ENCODE measurements around the gene PBX1.
"Not testable (repeated sequence)": the region's sequence is repeated elsewhere in the genome, so short reads cannot be mapped to it uniquely, and the experiment has no call there.

Gene PBX1

GRCh38 chr1:164640686-164641352 lies 81.8 kb downstream of the PBX1 start:
- DNase-seq (ENCODE audit: low spot score), result no peak

- DNase-seq (ENCODE audit: low spot score), result no peak
Observed at GRCh38 chr1:164641353-164641730, 82.4 kb downstream of the PBX1 start.

- DNase-seq (ENCODE audit: low spot score), result no peak
Observed at GRCh38 chr1:164643018-164643417, 84.0 kb downstream of the PBX1 start.

GRCh38 chr1:164644268-164644667 lies 85.3 kb downstream of the PBX1 start:
- DNase-seq (ENCODE audit: low spot score), result no peak

- DNase-seq (ENCODE audit: low spot score), result no peak
Observed at GRCh38 chr1:164644774-164645644, 86.0 kb downstream of the PBX1 start.

GRCh38 chr1:164645921-164646320 lies 86.9 kb downstream of the PBX1 start:
- DNase-seq (ENCODE audit: low spot score), result no peak

GRCh38 chr1:164647211-164647610 lies 88.2 kb downstream of the PBX1 start:
- DNase-seq (ENCODE audit: low spot score), result no peak

- DNase-seq (ENCODE audit: low spot score), result no peak
Observed at GRCh38 chr1:164648636-164649035, 89.7 kb downstream of the PBX1 start.

GRCh38 chr1:164649146-164649545 lies 90.2 kb downstream of the PBX1 start:
- no peak for DNase-seq (ENCODE audit: low spot score)

GRCh38 chr1:164650531-164650930 lies 91.5 kb downstream of the PBX1 start:
- no peak for DNase-seq (ENCODE audit: low spot score)

- no peak for DNase-seq (ENCODE audit: low spot score)
Observed at GRCh38 chr1:164651351-164651951, 92.5 kb downstream of the PBX1 start.

- DNase-seq (ENCODE audit: low spot score), result not testable (repeated sequence)
Observed at GRCh38 chr1:164652969-164653368, 94.0 kb downstream of the PBX1 start.

GRCh38 chr1:164653705-164654104 lies 94.7 kb downstream of the PBX1 start:
- DNase-seq (ENCODE audit: low spot score), result no peak

GRCh38 chr1:164654200-164654599 lies 95.2 kb downstream of the PBX1 start:
- no peak for DNase-seq (ENCODE audit: low spot score)

GRCh38 chr1:164658864-164659263 lies 99.9 kb downstream of the PBX1 start:
- peak; percentile 54 for DNase-seq (ENCODE audit: low spot score)

GRCh38 chr1:164659621-164660411 lies 100.8 kb downstream of the PBX1 start:
- no peak for DNase-seq (ENCODE audit: low spot score)

GRCh38 chr1:164660412-164660772 lies 101.4 kb downstream of the PBX1 start:
- DNase-seq (ENCODE audit: low spot score), result no peak

- no peak for DNase-seq (ENCODE audit: low spot score)
Observed at GRCh38 chr1:164660775-164661174, 101.8 kb downstream of the PBX1 start.

- no peak for DNase-seq (ENCODE audit: low spot score)
Observed at GRCh38 chr1:164662462-164662861, 103.5 kb downstream of the PBX1 start.

- DNase-seq (ENCODE audit: low spot score), result no peak
Observed at GRCh38 chr1:164662955-164663354, 104.0 kb downstream of the PBX1 start.

- DNase-seq (ENCODE audit: low spot score), result no peak
Observed at GRCh38 chr1:164664127-164664526, 105.1 kb downstream of the PBX1 start.

- DNase-seq (ENCODE audit: low spot score), result no peak
Observed at GRCh38 chr1:164667001-164667400, 108.0 kb downstream of the PBX1 start.
